ENCODE measurements around the gene YLPM1. TPM values are rescaled to one million over a fixed set of nuclear protein-coding genes. Genes with fewer than 3 reads are reported as not detected.

Gene YLPM1
- total and polyA plus RNA-seq, 10 of the 15 experiments (the other 5 are each of a cell fraction or from before 2014, with no cell fraction given) = 11.1 to 48.2 (median 18.0) TPM

- CTCF ChIA-PET = interaction anchor here (0.6 to 10.6 kb wide), 8 partner anchors 10 to 227 kb away, joined by 3 to 106 read pairs (median 8); partner anchors contain the start of gene YLPM1
- no peaks in the 10 kb centered on the region; a peak in 1 of 4 replicates for H3K36me3 ChIP-seq (ENCODE audit: control insufficient read depth in 2 of 2, insufficient read depth in 2 of 2, low read length in 1 of 2)
- H3K4me1 ChIP-seq (ENCODE audit: control insufficient read depth, insufficient read depth, low read length) = peaks cover 56% of the 10 kb centered on the region
- DNase-seq (ENCODE audit: low read depth, low spot score) (no peak), FAIRE-seq (no peak), ATAC-seq (no peak)
- no TSS peak for BruUV-seq (replicated peaks)
- peak overlapping the region; percentile 60 for H3K27ac ChIP-seq (ENCODE audit: control insufficient read depth, insufficient read depth)
- H3K9ac ChIP-seq (ENCODE audit: control insufficient read depth, insufficient read depth, low read length) = no peak overlapping the region
- intact Hi-C loops (cut with micrococcal nuclease; ENCODE audit: unreplicated experiment) = no loop called here
- H3K4me2 ChIP-seq (ENCODE audit: control insufficient read depth, insufficient read depth) = peak overlapping the region; percentile 60
- RAD21 ChIA-PET (ENCODE audit: unreplicated experiment) = interaction anchor here (0.7 to 2.4 kb wide), 8 partner anchors 14 to 227 kb away, joined by 3 to 7 read pairs (median 3); partner anchors contain the start of genes ACYP1 and YLPM1
- H3K79me2 ChIP-seq (ENCODE audit: control insufficient read depth, insufficient read depth, low read length) = no peaks in the 10 kb centered on the region
- no peaks in the 10 kb centered on the region for H3K9me3 ChIP-seq (replicated peaks; ENCODE audit: control insufficient read depth, insufficient read depth, low read length)
- SMC1A ChIA-PET (ENCODE audit: uncharacterized antibody, unreplicated experiment) = interaction anchor here (0.7 to 3.4 kb wide), 8 partner anchors 10 to 119 kb away, joined by 3 to 11 read pairs (median 3); partner anchors contain the start of gene YLPM1
- in situ Hi-C loops (cut with MboI) = no loop called here
- no peaks in the 10 kb centered on the region for H3K27me3 ChIP-seq (replicated peaks in 1 of 2; ENCODE audit: control insufficient read depth in 2 of 2, insufficient read depth in 2 of 2, low read length in 1 of 2)
- H2AFZ ChIP-seq (ENCODE audit: control insufficient read depth, low read depth, low read length) = no peak overlapping the region
- no peaks in the 10 kb centered on the region for H4K20me1 ChIP-seq (ENCODE audit: control insufficient read depth, insufficient read depth)
- POLR2A ChIA-PET = interaction anchor here (0.5 to 0.6 kb wide), 2 partner anchors 106 to 312 kb away, joined by 3 read pairs; no protein-coding TSS in a partner anchor
- H3K4me3 ChIP-seq = no peak overlapping the region
- 93% methylated on average over 1 of the region's 1 CpG for WGBS (ENCODE audit: insufficient coverage, insufficient replicate concordance, low lambda C conversion rate, missing lambda C conversion rate)
- TF ChIP-seq RUNX3 (IDR thresholded peaks at IDR 0.05; ENCODE audit: low read length) (peak; percentile 87), NFIC (IDR thresholded peaks at IDR 0.05; ENCODE audit: low read depth, low read length) (peak; percentile 43), CBFB (IDR thresholded peaks at IDR 0.05; ENCODE audit: low read depth) (0 out of 2 replicates have a peak, but pooled peaks have one; percentile 34), FOXM1 (IDR thresholded peaks at IDR 0.05; ENCODE audit: low read depth, low read length) (peak; percentile 54; the same call in 1 of the 2 replicates), PBX3 (IDR thresholded peaks at IDR 0.05; ENCODE audit: insufficient replicate concordance, low read depth, low read length) (no peak), ATF2 (IDR thresholded peaks at IDR 0.05; ENCODE audit: low read length) (peak; percentile 22; the same call in 1 of the 2 replicates), SPI1 (IDR thresholded peaks at IDR 0.05; ENCODE audit: borderline replicate concordance, insufficient read depth, low read depth, low read length) (0 out of 2 replicates have a peak, but pooled peaks have one; percentile 11), POLR2A (IDR thresholded peaks at IDR 0.05; ENCODE audit: low read depth, low read length) (no peak)
Measured at GRCh38 chr14:74836251-74836960, 73.3 kb downstream of the YLPM1 start.
